Activated CD8-positive, alpha-beta memory T cell treated with anti-CD3 and anti-CD28 coated beads, Interleukin-2, amount 50 U/mL, for 24 hours (primary cell): ENCODE data around the gene KCNIP3.
"Not testable (repeated sequence)": the region's sequence is repeated elsewhere in the genome, so short reads cannot be mapped to it uniquely, and the experiment has no call there.

Source experiments
- DNase-seq: peaks from one replicate; pipeline ENCODE4 v3.0.0-alpha.2; 2020; ENCODE audit errors: extremely low read depth

The KCNIP3 gene

GRCh38 chr2:95346738-95347671, 49.9 kb downstream of the KCNIP3 start:
- no peak for DNase-seq

- no peak for DNase-seq
Measured at GRCh38 chr2:95347681-95348608, 50.8 kb downstream of the KCNIP3 start.

GRCh38 chr2:95348609-95349567, 51.7 kb downstream of the KCNIP3 start:
- DNase-seq = no peak

- no peak for DNase-seq
Measured at GRCh38 chr2:95349568-95350322, 52.6 kb downstream of the KCNIP3 start.

GRCh38 chr2:95350368-95350767, 53.2 kb downstream of the KCNIP3 start:
- DNase-seq = no peak

- no peak for DNase-seq
Measured at GRCh38 chr2:95350774-95351597, 53.8 kb downstream of the KCNIP3 start.

GRCh38 chr2:95351598-95351915, 54.4 kb downstream of the KCNIP3 start:
- no peak for DNase-seq

- DNase-seq = no peak
Measured at GRCh38 chr2:95352310-95353054, 55.3 kb downstream of the KCNIP3 start.

GRCh38 chr2:95353055-95353575, 56.0 kb downstream of the KCNIP3 start:
- DNase-seq = no peak

GRCh38 chr2:95353613-95354468, 56.7 kb downstream of the KCNIP3 start:
- no peak for DNase-seq

- no peak for DNase-seq
Measured at GRCh38 chr2:95354469-95354901, 57.3 kb downstream of the KCNIP3 start.

- DNase-seq = no peak
Measured at GRCh38 chr2:95354925-95355324, 57.8 kb downstream of the KCNIP3 start.

- not testable (repeated sequence) for DNase-seq
Measured at GRCh38 chr2:95355486-95355885, 58.3 kb downstream of the KCNIP3 start.

GRCh38 chr2:95356821-95357700, 59.9 kb downstream of the KCNIP3 start:
- no peak for DNase-seq

GRCh38 chr2:95357717-95358280, 60.7 kb downstream of the KCNIP3 start:
- DNase-seq = no peak

- DNase-seq = no peak
Measured at GRCh38 chr2:95359031-95359430, 61.9 kb downstream of the KCNIP3 start.
